Parathyroid adenoma (tissue), 2 donors: ENCODE data around the gene FAM168A.

ENCODE experiments used
- H2AFZ ChIP-seq: fragments of 300-600 bp; sonication (generic); one replicate; pipeline ENCODE4 v1.7.0; 2017; ENCODE audit warnings: antibody characterized with exemption, mild to moderate bottlenecking
- H3K27ac ChIP-seq: fragments of 300-600 bp; sonication (generic); one replicate; pipeline ENCODE4 v1.7.0; 2017
- H3K27me3 ChIP-seq: fragments of 300-600 bp; sonication (generic); one replicate; pipeline ENCODE4 v1.7.0; 2017; ENCODE audit warnings: low read length; ENCODE audit not compliant: control insufficient read depth, insufficient read depth
- H3K36me3 ChIP-seq: fragments of 300-600 bp; sonication (generic); one replicate; pipeline ENCODE4 v1.7.0; 2017; ENCODE audit warnings: low read length; ENCODE audit not compliant: control insufficient read depth, insufficient read depth
- H3K4me1 ChIP-seq: fragments of 300-600 bp; sonication (generic); one replicate; pipeline ENCODE4 v1.7.0; 2017; ENCODE audit warnings: control low read depth
- H3K4me2 ChIP-seq: fragments of 300-600 bp; sonication (generic); one replicate; pipeline ENCODE4 v1.7.0; 2017; ENCODE audit warnings: low read length
- H3K4me3 ChIP-seq: fragments of 300-600 bp; sonication (generic); one replicate; pipeline ENCODE4 v1.7.0; 2017; ENCODE audit warnings: low read depth, low read length
- H3K79me2 ChIP-seq: fragments of 300-600 bp; sonication (generic); one replicate; pipeline ENCODE4 v1.7.0; 2017; ENCODE audit warnings: control low read depth
- H3K9ac ChIP-seq: fragments of 300-600 bp; sonication (generic); one replicate; pipeline ENCODE4 v1.7.0; 2017; ENCODE audit warnings: mild to moderate bottlenecking
- H3K9me3 ChIP-seq: fragments of 300-600 bp; sonication (generic); one replicate; pipeline ENCODE4 v1.7.0; 2017; ENCODE audit warnings: low read length; ENCODE audit not compliant: control insufficient read depth
- TF ChIP-seq, protein P1 (sequence below): fragments of 300-600 bp; sonication (generic); IDR thresholded peaks from one replicate; pipeline ENCODE4 v1.7.0; 2017; ENCODE audit warnings: antibody characterized with exemption, mild to moderate bottlenecking
- donor health status: primary hyperparathyroidism.

The FAM168A gene

DNA sequence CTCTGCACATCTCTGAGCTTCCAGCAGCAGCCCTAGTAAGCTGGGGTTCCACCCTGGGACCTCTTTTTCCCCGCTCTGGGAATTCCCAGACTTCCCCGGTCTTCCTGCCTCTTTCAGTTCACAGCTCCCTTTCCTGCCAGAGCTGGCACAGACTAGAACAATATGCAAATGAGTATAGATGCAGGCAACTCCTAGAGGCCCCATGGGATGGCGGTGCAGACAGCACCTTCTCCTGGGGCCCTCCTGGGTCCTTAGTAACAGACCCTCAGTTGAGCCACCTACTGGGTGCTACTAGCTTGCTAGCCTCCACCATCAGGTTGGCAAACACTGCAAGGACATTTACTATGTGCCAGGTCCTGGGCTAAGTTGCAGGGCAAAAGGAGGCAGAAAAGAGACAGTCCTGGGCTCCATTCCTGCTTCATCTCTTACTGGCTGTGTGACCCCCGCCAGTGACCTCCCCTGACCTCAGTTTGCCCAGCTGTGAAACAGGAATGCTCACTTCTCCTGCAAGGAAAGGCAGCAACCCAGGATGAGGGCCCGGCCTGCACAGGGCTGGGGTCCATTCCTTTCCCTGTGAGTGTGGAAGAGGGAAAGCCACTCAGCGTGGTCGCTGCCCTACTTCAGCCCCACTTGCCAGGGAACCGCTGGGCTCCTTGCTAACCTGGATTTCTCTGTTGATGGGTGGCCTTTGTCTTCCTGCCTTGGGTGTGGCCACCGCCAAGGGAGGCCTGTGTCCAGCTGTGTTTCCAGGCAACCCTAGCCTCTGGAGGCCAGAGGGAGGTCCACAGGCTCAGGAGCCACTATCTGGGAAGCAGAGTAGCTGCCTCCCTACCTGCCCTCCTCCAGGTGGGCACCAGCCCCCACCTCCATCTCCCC lies 214.4 kb downstream of the FAM168A start:
- Histone ChIP-seq H3K27ac (no peak overlapping the region), H3K9ac (no peak overlapping the region), H3K9me3 (no peaks in the 10 kb centered on the region), H3K79me2 (no peaks in the 10 kb centered on the region), H3K4me3 (no peak overlapping the region), H3K4me2 (no peak overlapping the region), H3K27me3 (no peaks in the 10 kb centered on the region), H3K36me3 (no peaks in the 10 kb centered on the region), H3K4me1 (peaks cover 3% of the 10 kb centered on the region), H2AFZ (no peak overlapping the region)
- TF ChIP-seq, protein P1, sequence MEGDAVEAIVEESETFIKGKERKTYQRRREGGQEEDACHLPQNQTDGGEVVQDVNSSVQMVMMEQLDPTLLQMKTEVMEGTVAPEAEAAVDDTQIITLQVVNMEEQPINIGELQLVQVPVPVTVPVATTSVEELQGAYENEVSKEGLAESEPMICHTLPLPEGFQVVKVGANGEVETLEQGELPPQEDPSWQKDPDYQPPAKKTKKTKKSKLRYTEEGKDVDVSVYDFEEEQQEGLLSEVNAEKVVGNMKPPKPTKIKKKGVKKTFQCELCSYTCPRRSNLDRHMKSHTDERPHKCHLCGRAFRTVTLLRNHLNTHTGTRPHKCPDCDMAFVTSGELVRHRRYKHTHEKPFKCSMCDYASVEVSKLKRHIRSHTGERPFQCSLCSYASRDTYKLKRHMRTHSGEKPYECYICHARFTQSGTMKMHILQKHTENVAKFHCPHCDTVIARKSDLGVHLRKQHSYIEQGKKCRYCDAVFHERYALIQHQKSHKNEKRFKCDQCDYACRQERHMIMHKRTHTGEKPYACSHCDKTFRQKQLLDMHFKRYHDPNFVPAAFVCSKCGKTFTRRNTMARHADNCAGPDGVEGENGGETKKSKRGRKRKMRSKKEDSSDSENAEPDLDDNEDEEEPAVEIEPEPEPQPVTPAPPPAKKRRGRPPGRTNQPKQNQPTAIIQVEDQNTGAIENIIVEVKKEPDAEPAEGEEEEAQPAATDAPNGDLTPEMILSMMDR, result no peak

DNA sequence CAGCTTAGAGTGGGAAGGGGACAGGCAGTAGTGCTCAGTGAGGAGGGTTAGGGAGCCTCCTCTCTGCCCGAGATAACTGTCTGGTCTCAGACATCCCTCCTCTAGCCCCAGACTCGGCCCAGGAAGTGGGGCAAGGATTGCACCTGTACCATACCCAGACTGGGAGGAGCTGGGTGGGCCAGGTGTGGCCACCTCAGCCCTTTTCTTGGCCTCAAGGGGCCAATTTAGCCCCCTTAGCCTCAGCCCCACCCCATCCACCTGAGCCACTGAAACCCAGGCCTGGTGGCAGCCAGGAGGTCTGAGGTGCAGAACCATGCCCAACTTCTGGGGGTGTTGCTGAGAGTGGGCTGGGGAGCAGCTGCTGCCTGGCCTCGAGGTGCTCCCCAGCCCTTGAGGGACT lies 215.2 kb downstream of the FAM168A start:
- Histone ChIP-seq H3K36me3 (no peaks in the 10 kb centered on the region), H3K4me1 (peaks cover 3% of the 10 kb centered on the region), H3K4me3 (no peak overlapping the region), H3K4me2 (no peak overlapping the region), H2AFZ (no peak overlapping the region), H3K27me3 (no peaks in the 10 kb centered on the region), H3K79me2 (no peaks in the 10 kb centered on the region), H3K9me3 (no peaks in the 10 kb centered on the region), H3K9ac (no peak overlapping the region), H3K27ac (no peak overlapping the region)
- TF ChIP-seq, protein P1, result no peak

DNA sequence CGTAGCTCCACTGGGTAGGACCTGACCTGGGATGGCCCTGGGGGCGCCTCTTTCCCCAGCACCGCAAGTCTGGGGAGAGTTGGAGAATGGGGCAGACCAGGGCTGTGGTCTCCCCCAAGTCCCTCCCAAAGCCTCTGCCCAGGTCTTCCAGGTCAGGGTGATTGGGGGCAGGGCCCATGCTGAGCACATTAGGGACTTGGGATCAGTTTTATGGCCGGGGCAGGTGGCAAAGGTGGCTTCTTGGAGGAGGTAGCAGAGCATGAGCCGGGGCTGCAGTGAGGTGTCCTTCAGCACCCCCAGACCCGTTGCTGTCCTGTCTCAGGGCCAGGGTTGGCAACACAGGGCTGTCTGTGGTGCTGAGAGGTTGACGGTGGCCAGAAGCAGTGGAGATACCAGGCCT lies 215.7 kb downstream of the FAM168A start:
- Histone ChIP-seq H3K4me1 (peaks cover 3% of the 10 kb centered on the region), H2AFZ (no peak overlapping the region), H3K27me3 (no peaks in the 10 kb centered on the region), H3K9me3 (no peaks in the 10 kb centered on the region), H3K4me3 (no peak overlapping the region), H3K9ac (no peak overlapping the region), H3K79me2 (no peaks in the 10 kb centered on the region), H3K36me3 (no peaks in the 10 kb centered on the region), H3K27ac (no peak overlapping the region), H3K4me2 (no peak overlapping the region)
- TF ChIP-seq, protein P1, result no peak

- no peak overlapping the region for H3K27ac ChIP-seq
These were observed 216.3 kb downstream of the FAM168A start for GRCh38 chr11:73381589-73381988.

More at GRCh38 chr11:73381589-73381988, 216.3 kb downstream of the FAM168A start:
- Histone ChIP-seq H2AFZ (no peak overlapping the region), H3K36me3 (no peaks in the 10 kb centered on the region), H3K79me2 (no peaks in the 10 kb centered on the region), H3K4me2 (no peak overlapping the region), H3K27me3 (no peaks in the 10 kb centered on the region), H3K4me3 (no peak overlapping the region), H3K9ac (no peak overlapping the region), H3K9me3 (no peaks in the 10 kb centered on the region), H3K4me1 (peaks cover 3% of the 10 kb centered on the region)
- TF ChIP-seq, protein P1, result no peak
